Activated CD4-positive, alpha-beta T cell treated with anti-CD3 and anti-CD28 coated beads for 36 hours (primary cell): ENCODE data around the gene RAP1GAP. TPM values are rescaled to one million over a fixed set of nuclear protein-coding genes. Genes with fewer than 3 reads are reported as not detected.
A peak's percentile ranks its signal among the peaks of the same experiment; 100 is the strongest.

Experiments used
- ATAC-seq: fragments of 200-7000 bp; cut with Tn5 transposase; one replicate; pipeline ENCODE4 v1.10.0; 2021; ENCODE audit warnings: mild to moderate bottlenecking, moderate library complexity
- CTCF ChIA-PET: fragments of 350-600 bp; sonication (Branson Sonifier 250); formaldehyde crosslinking; loops from one replicate; lab custom pipeline; 2021; ENCODE audit warnings: antibody characterized with exemption; lab: Charles Lee
- POLR2A ChIA-PET: fragments of 350-600 bp; sonication (Branson Sonifier 250); formaldehyde crosslinking; loops from one replicate; lab custom pipeline; 2021; ENCODE audit warnings: antibody characterized with exemption, inconsistent platforms; lab: Charles Lee
- DNase-seq: peaks from one replicate; pipeline ENCODE4 v3.0.0-alpha.2; 2020
- H3K27ac Mint-ChIP-seq: one replicate; pipeline ENCODE4 v1.8.0; 2021; ENCODE audit warnings: mixed read lengths
- H3K27me3 Mint-ChIP-seq: one replicate; pipeline ENCODE4 v1.8.0; 2021; ENCODE audit warnings: mixed read lengths
- H3K36me3 Mint-ChIP-seq: one replicate; pipeline ENCODE4 v1.8.0; 2021; ENCODE audit warnings: low read depth, mixed read lengths
- H3K4me1 Mint-ChIP-seq: one replicate; pipeline ENCODE4 v1.8.0; 2021; ENCODE audit warnings: mixed read lengths
- H3K4me3 Mint-ChIP-seq: one replicate; pipeline ENCODE4 v1.8.0; 2021; ENCODE audit warnings: mild to moderate bottlenecking, moderate library complexity, mixed read lengths
- H3K9me3 Mint-ChIP-seq: one replicate; pipeline ENCODE4 v1.8.0; 2021; ENCODE audit warnings: low read depth, mixed read lengths
- intact Hi-C, 2 experiments: fragments of 100-400 bp; cut with DNase I in 1 of 2; cut with micrococcal nuclease in 1 of 2; formaldehyde crosslinking; loops; one replicate each; pipeline versions ENCODE4 v1.14.2 to v1.15.1; 2022 to 2024; cut with DNase I, micrococcal nuclease
- total RNA-seq, 2 experiments: library from RNA; stranded (reverse); gene quantifications; one replicate each; pipeline ENCODE4 v1.2.3, GENCODE V29; 2021

RAP1GAP gene
- total RNA-seq, 2 experiments from 2014 or later: 2.1 to 2.5 TPM

GRCh38 chr1:21614419-21615115 is 54.6 kb downstream of the RAP1GAP start:
- ChIA-PET POLR2A (no interaction called here), CTCF (no interaction called here)
- H3K27ac Mint-ChIP-seq: no peak overlapping the region
- no peak overlapping the region for H3K4me3 Mint-ChIP-seq
- intact Hi-C loops: no loop called here
- DNase-seq (no peak), ATAC-seq (no peak)
- no peaks in the 10 kb centered on the region for H3K4me1 Mint-ChIP-seq
- H3K36me3 Mint-ChIP-seq: no peaks in the 10 kb centered on the region
- H3K27me3 Mint-ChIP-seq: peaks cover 2% of the 10 kb centered on the region
- no peaks in the 10 kb centered on the region for H3K9me3 Mint-ChIP-seq

DNA sequence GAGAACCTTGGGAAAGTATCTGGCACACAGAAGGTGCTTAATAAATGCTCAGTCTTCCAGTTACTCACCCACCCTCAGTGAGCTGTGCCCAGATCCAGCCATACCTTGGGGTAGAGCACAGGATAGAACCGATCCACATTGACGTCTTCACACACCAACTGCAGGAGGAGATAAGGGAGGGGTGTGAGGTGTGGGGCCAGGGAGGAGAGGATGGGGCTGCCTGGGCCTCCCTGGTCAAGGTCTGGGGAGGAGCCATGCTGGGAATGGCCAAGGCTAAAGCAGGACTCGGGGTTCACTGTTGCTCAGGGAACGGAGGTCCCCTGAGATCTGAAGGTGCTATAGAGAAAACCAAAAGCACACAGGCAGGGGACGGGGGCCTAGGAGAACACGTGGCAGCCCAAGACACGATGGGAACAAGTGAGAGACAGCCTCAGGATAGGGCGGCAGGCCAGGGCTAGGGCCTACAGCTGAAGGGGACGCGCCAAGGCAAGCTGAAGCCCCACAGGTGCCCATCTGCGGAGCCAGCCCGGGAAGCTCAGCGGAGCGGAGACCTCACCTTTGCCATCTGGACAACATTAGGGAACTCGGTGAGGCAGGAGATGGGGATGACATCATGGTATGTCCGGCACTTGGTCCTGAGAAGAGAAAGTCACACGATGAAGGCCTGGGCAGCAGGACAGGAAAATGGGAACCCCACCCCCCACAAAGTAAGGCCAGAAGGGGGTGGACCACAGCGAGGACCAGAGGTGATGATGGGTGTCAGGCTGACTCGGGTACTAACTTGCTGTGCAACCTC is 55.9 kb downstream of the RAP1GAP start:
- Mint-ChIP-seq H3K4me1 (no peaks in the 10 kb centered on the region), H3K9me3 (no peaks in the 10 kb centered on the region), H3K27ac (no peak overlapping the region), H3K4me3 (no peak overlapping the region), H3K27me3 (peaks cover 2% of the 10 kb centered on the region), H3K36me3 (no peaks in the 10 kb centered on the region)
- ChIA-PET CTCF (no interaction called here), POLR2A (no interaction called here)
- intact Hi-C loops: no loop called here
- ATAC-seq (no peak), DNase-seq (no peak)

- no peak for DNase-seq
- H3K27me3 Mint-ChIP-seq: peaks cover 8% of the 10 kb centered on the region
- CTCF ChIA-PET: no interaction called here
- no peak overlapping the region for H3K4me3 Mint-ChIP-seq
- peaks cover 8% of the 10 kb centered on the region for H3K4me1 Mint-ChIP-seq
- intact Hi-C loops: no loop called here
- ATAC-seq: no peak
- H3K9me3 Mint-ChIP-seq: no peaks in the 10 kb centered on the region
- no peaks in the 10 kb centered on the region for H3K36me3 Mint-ChIP-seq
- POLR2A ChIA-PET: no interaction called here
- no peak overlapping the region for H3K27ac Mint-ChIP-seq
Observed at GRCh38 chr1:21612057-21612456, 57.1 kb downstream of the RAP1GAP start.

GRCh38 chr1:21610989-21611785 is 58.0 kb downstream of the RAP1GAP start:
- Mint-ChIP-seq H3K36me3 (no peaks in the 10 kb centered on the region), H3K27ac (no peak overlapping the region), H3K27me3 (peaks cover 9% of the 10 kb centered on the region), H3K4me1 (peaks cover 8% of the 10 kb centered on the region), H3K4me3 (no peak overlapping the region), H3K9me3 (no peaks in the 10 kb centered on the region)
- no peak for DNase-seq
- ChIA-PET POLR2A (no interaction called here), CTCF (interaction anchor here (0.6 to 1.0 kb wide), 2 partner anchors 14 to 42 kb away, joined by 3 read pairs; no protein-coding TSS in a partner anchor)
- ATAC-seq: no peak
- intact Hi-C loops: no loop called here

DNA sequence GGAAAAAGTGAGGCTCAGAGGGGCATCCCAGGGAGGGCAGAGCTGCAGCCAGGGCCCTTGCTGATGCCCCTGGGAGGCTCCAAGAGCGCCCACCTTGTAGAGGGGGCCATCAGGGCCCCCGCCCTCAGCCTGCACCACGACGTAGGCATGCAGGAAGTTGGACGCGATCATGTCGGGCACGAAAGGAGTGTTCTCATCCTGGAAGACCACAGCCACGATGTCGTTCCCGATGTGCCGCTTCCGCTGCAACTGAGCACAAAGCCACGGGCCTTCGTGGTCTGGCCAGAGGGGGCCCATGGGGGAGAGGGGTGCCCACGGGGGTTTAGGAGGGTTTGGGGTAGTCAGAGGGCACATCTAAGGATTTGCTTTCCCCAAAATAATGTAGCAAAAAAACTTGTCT is 59.1 kb downstream of the RAP1GAP start:
- no peak overlapping the region for H3K4me3 Mint-ChIP-seq

GRCh38 chr1:21608798-21609197 is 60.4 kb downstream of the RAP1GAP start:
- Mint-ChIP-seq H3K4me1 (peaks cover 8% of the 10 kb centered on the region), H3K36me3 (no peaks in the 10 kb centered on the region), H3K4me3 (no peak overlapping the region), H3K27ac (no peak overlapping the region), H3K27me3 (peaks cover 9% of the 10 kb centered on the region), H3K9me3 (no peaks in the 10 kb centered on the region)
- ATAC-seq (no peak), DNase-seq (no peak)
- ChIA-PET POLR2A (no interaction called here), CTCF (interaction anchor here (0.6 to 1.2 kb wide), 3 partner anchors 28 to 268 kb away, joined by 3 to 5 read pairs (median 3); no protein-coding TSS in a partner anchor)
- intact Hi-C loops: no loop called here

More for the DNA sequence above, 59.1 kb downstream of the RAP1GAP start:
- intact Hi-C loops: no loop called here
- H3K27ac Mint-ChIP-seq: no peak overlapping the region
- ChIA-PET POLR2A (no interaction called here), CTCF (interaction anchor here (0.9 kb wide), 1 partner anchor 14 kb away, joined by 4 read pairs; no protein-coding TSS in a partner anchor)
- no peak for DNase-seq
- peaks cover 9% of the 10 kb centered on the region for H3K27me3 Mint-ChIP-seq
- H3K9me3 Mint-ChIP-seq: no peaks in the 10 kb centered on the region
- no peak for ATAC-seq
- H3K36me3 Mint-ChIP-seq: no peaks in the 10 kb centered on the region
- H3K4me1 Mint-ChIP-seq: peaks cover 8% of the 10 kb centered on the region

GRCh38 chr1:21607549-21608529 is 61.3 kb downstream of the RAP1GAP start:
- DNase-seq (peak; percentile 86), ATAC-seq (peak; percentile 97)
- POLR2A ChIA-PET: no interaction called here
- CTCF ChIA-PET: interaction anchor here (0.6 kb wide), 1 partner anchor 269 kb away, joined by 3 read pairs; no protein-coding TSS in a partner anchor
- intact Hi-C loops: loop anchor here in 1 of 2 experiments (1.0 kb wide), 1 partner anchor 14 kb away; no protein-coding TSS in a partner anchor
- Mint-ChIP-seq H3K4me3 (no peak overlapping the region), H3K9me3 (no peaks in the 10 kb centered on the region), H3K27me3 (peaks cover 9% of the 10 kb centered on the region), H3K4me1 (peaks cover 8% of the 10 kb centered on the region), H3K36me3 (no peaks in the 10 kb centered on the region), H3K27ac (no peak overlapping the region)

GRCh38 chr1:21605964-21606705 is 63.0 kb downstream of the RAP1GAP start:
- POLR2A ChIA-PET: no interaction called here
- intact Hi-C loops: no loop called here
- CTCF ChIA-PET: no interaction called here

DNA sequence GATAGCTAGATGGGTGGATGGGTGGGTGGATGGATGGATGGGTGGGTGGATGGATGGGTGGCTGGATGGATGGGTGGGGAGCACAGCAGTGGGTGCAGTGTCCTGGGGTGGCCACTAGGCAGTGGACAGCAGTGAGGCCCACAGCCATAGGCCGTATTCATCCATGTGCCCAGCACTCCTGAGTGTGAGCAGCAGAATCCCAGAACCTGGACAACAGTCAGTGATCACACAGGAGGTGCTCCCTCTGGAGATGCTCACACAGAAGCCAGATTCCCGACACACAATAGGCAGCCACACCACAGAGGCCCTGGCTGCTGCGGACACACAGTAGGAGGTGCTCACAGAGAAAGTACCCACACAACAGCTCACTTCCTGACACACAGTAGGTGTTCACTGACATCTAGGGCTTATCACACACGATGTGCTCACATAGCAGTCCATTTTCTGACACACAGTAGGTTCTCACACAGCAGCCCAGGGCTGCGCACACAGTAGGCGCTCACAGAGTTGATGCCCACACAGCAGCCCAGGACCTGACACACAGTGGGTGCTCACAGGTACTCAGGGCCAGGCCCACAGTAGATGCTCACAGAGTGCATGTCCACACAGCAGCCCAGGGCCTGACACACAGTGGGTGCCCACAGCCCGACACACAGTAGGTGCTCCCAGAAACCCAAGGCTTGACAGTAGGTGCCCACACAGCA is 64.0 kb downstream of the RAP1GAP start:
- H3K36me3 Mint-ChIP-seq: no peaks in the 10 kb centered on the region
- CTCF ChIA-PET: no interaction called here

More at GRCh38 chr1:21605964-21606705, 63.0 kb downstream of the RAP1GAP start:
- H3K36me3 Mint-ChIP-seq: no peaks in the 10 kb centered on the region
- peaks cover 9% of the 10 kb centered on the region for H3K27me3 Mint-ChIP-seq
- H3K9me3 Mint-ChIP-seq: no peaks in the 10 kb centered on the region
- H3K4me3 Mint-ChIP-seq: no peak overlapping the region
- peaks cover 8% of the 10 kb centered on the region for H3K4me1 Mint-ChIP-seq
- DNase-seq (no peak), ATAC-seq (no peak)
- H3K27ac Mint-ChIP-seq: no peak overlapping the region

More for the DNA sequence above, 64.0 kb downstream of the RAP1GAP start:
- ATAC-seq (no peak), DNase-seq (no peak)
- Mint-ChIP-seq H3K4me1 (peaks cover 8% of the 10 kb centered on the region), H3K9me3 (no peaks in the 10 kb centered on the region), H3K27me3 (peaks cover 9% of the 10 kb centered on the region), H3K27ac (no peak overlapping the region), H3K4me3 (no peak overlapping the region)
- POLR2A ChIA-PET: no interaction called here
- intact Hi-C loops: no loop called here
